Stimulated activated naive CD8-positive, alpha-beta T cell treated with anti-CD3 and anti-CD28 coated beads, Interleukin-15, amount 100 ng/mL, for 72 hours (primary cell): ENCODE results near the gene PIK3R6.

Experiments
- ATAC-seq: fragments of 150-1000 bp; cut with Tn5 transposase; 2 replicates; pipeline ENCODE4 v1.10.0; 2021; ENCODE audit warnings: mild to moderate bottlenecking, moderate library complexity
- DNase-seq, 2 donors: peaks; one replicate each; pipeline ENCODE4 v3.0.0; 2021 to 2022
- H3K27ac Mint-ChIP-seq, 2 donors: one replicate each; pipeline ENCODE4 v1.8.0; 2022; ENCODE audit warnings: mild to moderate bottlenecking in 2 of 2, mixed read lengths in 2 of 2, moderate library complexity in 2 of 2
- H3K27me3 Mint-ChIP-seq: one replicate; pipeline ENCODE4 v1.8.0; 2022; ENCODE audit warnings: mixed read lengths
- H3K4me1 Mint-ChIP-seq: one replicate; pipeline ENCODE4 v1.8.0; 2022; ENCODE audit warnings: mild to moderate bottlenecking, mixed read lengths
- H3K4me3 Mint-ChIP-seq, 2 donors: one replicate each; pipeline ENCODE4 v1.8.0; 2022; ENCODE audit warnings: mild to moderate bottlenecking in 2 of 2, mixed read lengths in 2 of 2, moderate library complexity in 1 of 2
- H3K9me3 Mint-ChIP-seq, 2 donors: one replicate each; pipeline ENCODE4 v1.8.0; 2022; ENCODE audit warnings: mixed read lengths in 2 of 2

Gene PIK3R6

GRCh38 chr17:8867361-8867981 lies at the start of gene PIK3R6:
TSS of gene PIK3R6 (minus strand) at chr17:8867674. CDS start at chr17:8849794, 17,880 bp downstream.
- Mint-ChIP-seq H3K4me3 (peak within 1 kb of the TSS; percentile 59 to 77), H3K27ac (peak within 1 kb of the TSS; percentile 83 to 94), H3K9me3 (no peaks in the 10 kb centered on the region), H3K27me3 (no peaks in the 10 kb centered on the region), H3K4me1 (peaks cover 33% of the 10 kb centered on the region)
- no peak for DNase-seq
- ATAC-seq = peak; percentile 47

GRCh38 chr17:8916466-8916865 lies 49.0 kb upstream of the PIK3R6 start:
- H3K9me3 Mint-ChIP-seq = no peaks in the 10 kb centered on the region
- no peak for DNase-seq
- no peaks in the 10 kb centered on the region for H3K27me3 Mint-ChIP-seq
- peaks cover 77% of the 10 kb centered on the region for H3K4me1 Mint-ChIP-seq
- no peak overlapping the region for H3K4me3 Mint-ChIP-seq
- H3K27ac Mint-ChIP-seq = peak overlapping the region in 1 of 2 donors; percentile 74
- no peak for ATAC-seq

- no peak overlapping the region for H3K4me3 Mint-ChIP-seq
- H3K27me3 Mint-ChIP-seq = no peaks in the 10 kb centered on the region
- DNase-seq (no peak), ATAC-seq (no peak)
- no peaks in the 10 kb centered on the region for H3K9me3 Mint-ChIP-seq
- H3K27ac Mint-ChIP-seq = peak overlapping the region in 1 of 2 donors; percentile 4
- H3K4me1 Mint-ChIP-seq = peaks cover 78% of the 10 kb centered on the region
Observed at GRCh38 chr17:8914554-8914953, 47.1 kb upstream of the PIK3R6 start.

GRCh38 chr17:8913879-8914278 lies 46.4 kb upstream of the PIK3R6 start:
- ATAC-seq = no peak
- DNase-seq = no peak
- no peak overlapping the region for H3K4me3 Mint-ChIP-seq
- no peaks in the 10 kb centered on the region for H3K27me3 Mint-ChIP-seq
- peaks cover 74% of the 10 kb centered on the region for H3K4me1 Mint-ChIP-seq
- peak overlapping the region in 1 of 2 donors; percentile 77 for H3K27ac Mint-ChIP-seq
- H3K9me3 Mint-ChIP-seq = no peaks in the 10 kb centered on the region

- peak overlapping the region in 1 of 2 donors; percentile 3 for H3K27ac Mint-ChIP-seq
- no peaks in the 10 kb centered on the region for H3K27me3 Mint-ChIP-seq
- no peak for ATAC-seq
- no peaks in the 10 kb centered on the region for H3K9me3 Mint-ChIP-seq
- H3K4me1 Mint-ChIP-seq = peaks cover 74% of the 10 kb centered on the region
- DNase-seq = no peak
- no peak overlapping the region for H3K4me3 Mint-ChIP-seq
Observed at GRCh38 chr17:8913091-8913490, 45.6 kb upstream of the PIK3R6 start.

GRCh38 chr17:8912084-8912981 lies 44.9 kb upstream of the PIK3R6 start:
- Mint-ChIP-seq H3K27me3 (no peaks in the 10 kb centered on the region), H3K9me3 (no peaks in the 10 kb centered on the region), H3K4me1 (peaks cover 67% of the 10 kb centered on the region), H3K27ac (peak overlapping the region; percentile 42 to 49), H3K4me3 (no peak overlapping the region)
- DNase-seq (no peak), ATAC-seq (no peak)

GRCh38 chr17:8910969-8911604 lies 43.6 kb upstream of the PIK3R6 start:
- DNase-seq (no peak), ATAC-seq (no peak)
- no peak overlapping the region for H3K27ac Mint-ChIP-seq
- no peaks in the 10 kb centered on the region for H3K27me3 Mint-ChIP-seq
- no peak overlapping the region for H3K4me3 Mint-ChIP-seq
- peaks cover 54% of the 10 kb centered on the region for H3K4me1 Mint-ChIP-seq
- no peaks in the 10 kb centered on the region for H3K9me3 Mint-ChIP-seq

- no peak overlapping the region for H3K27ac Mint-ChIP-seq
- no peak for ATAC-seq
- DNase-seq = no peak
- H3K9me3 Mint-ChIP-seq = no peaks in the 10 kb centered on the region
- no peak overlapping the region for H3K4me3 Mint-ChIP-seq
- no peaks in the 10 kb centered on the region for H3K27me3 Mint-ChIP-seq
- H3K4me1 Mint-ChIP-seq = peaks cover 48% of the 10 kb centered on the region
Observed at GRCh38 chr17:8909586-8910270, 42.3 kb upstream of the PIK3R6 start.

GRCh38 chr17:8905331-8905730 lies 37.9 kb upstream of the PIK3R6 start:
- DNase-seq (no peak), ATAC-seq (no peak)
- Mint-ChIP-seq H3K4me3 (no peak overlapping the region), H3K27ac (peak overlapping the region; percentile 5 to 52), H3K9me3 (no peaks in the 10 kb centered on the region), H3K4me1 (peaks cover 48% of the 10 kb centered on the region), H3K27me3 (no peaks in the 10 kb centered on the region)

- no peak for ATAC-seq
- H3K27ac Mint-ChIP-seq = no peak overlapping the region
Observed at GRCh38 chr17:8904686-8905085, 37.2 kb upstream of the PIK3R6 start.

GRCh38 chr17:8904201-8904600 lies 36.7 kb upstream of the PIK3R6 start:
- Mint-ChIP-seq H3K27me3 (no peaks in the 10 kb centered on the region), H3K4me1 (peaks cover 49% of the 10 kb centered on the region), H3K4me3 (no peak overlapping the region), H3K27ac (peak overlapping the region in 1 of 2 donors; percentile 5), H3K9me3 (no peaks in the 10 kb centered on the region)
- DNase-seq (peak in 1 of 2 donors; percentile 2), ATAC-seq (no peak)

More at GRCh38 chr17:8904686-8905085, 37.2 kb upstream of the PIK3R6 start:
- Mint-ChIP-seq H3K9me3 (no peaks in the 10 kb centered on the region), H3K4me3 (no peak overlapping the region), H3K27me3 (no peaks in the 10 kb centered on the region), H3K4me1 (peaks cover 48% of the 10 kb centered on the region)
- DNase-seq = no peak

- ATAC-seq (peak; percentile 62), DNase-seq (peak; percentile 48 to 77)
- Mint-ChIP-seq H3K27ac (peak overlapping the region; percentile 52 to 90), H3K4me1 (peaks cover 77% of the 10 kb centered on the region), H3K4me3 (peak overlapping the region; percentile 64 to 76), H3K9me3 (no peaks in the 10 kb centered on the region), H3K27me3 (no peaks in the 10 kb centered on the region)
Observed at GRCh38 chr17:8900626-8901585, 33.4 kb upstream of the PIK3R6 start.

- Mint-ChIP-seq H3K27ac (peak overlapping the region; percentile 52 to 81), H3K4me1 (peaks cover 78% of the 10 kb centered on the region), H3K27me3 (no peaks in the 10 kb centered on the region), H3K4me3 (peak overlapping the region; percentile 64 to 70), H3K9me3 (no peaks in the 10 kb centered on the region)
- DNase-seq (no peak), ATAC-seq (no peak)
Observed at GRCh38 chr17:8900207-8900606, 32.7 kb upstream of the PIK3R6 start.

GRCh38 chr17:8898636-8899035 lies 31.2 kb upstream of the PIK3R6 start:
- H3K27ac Mint-ChIP-seq = peak overlapping the region; percentile 28 to 73
- H3K4me3 Mint-ChIP-seq = peak overlapping the region; percentile 8 to 63
- ATAC-seq (no peak), DNase-seq (no peak)
- H3K4me1 Mint-ChIP-seq = peaks cover 85% of the 10 kb centered on the region
- H3K9me3 Mint-ChIP-seq = no peaks in the 10 kb centered on the region
- no peaks in the 10 kb centered on the region for H3K27me3 Mint-ChIP-seq
